HEK293 (cell line): ENCODE results near the gene CRYBB1.
A peak's percentile ranks its signal among the peaks of the same experiment; 100 is the strongest.

Experiments
- CTCF ChIP-seq: fragments of 450-650 bp; formaldehyde crosslinking; IDR thresholded peaks from 2 replicates; pipeline ENCODE4 v1.5.1; 2016; ENCODE audit warnings: missing biosample characterization, missing genetic modification characterization
- HOXD13 ChIP-seq: sonication (generic); formaldehyde crosslinking; IDR thresholded peaks from 2 replicates; pipeline ENCODE4 v1.8.0; 2022; ENCODE audit warnings: missing genetic modification reagents, borderline replicate concordance
- IKZF3 ChIP-seq: fragments of 450-650 bp; IDR thresholded peaks from 2 replicates; pipeline ENCODE4 v1.5.0; 2018; ENCODE audit warnings: missing biosample characterization, mild to moderate bottlenecking, missing genetic modification characterization, moderate library complexity
- KLF16 ChIP-seq: fragments of 450-650 bp; formaldehyde crosslinking; IDR thresholded peaks from 2 replicates; pipeline ENCODE4 v1.5.1; 2017; ENCODE audit warnings: missing biosample characterization, missing genetic modification characterization
- KLF17 ChIP-seq: fragments of 450-650 bp; formaldehyde crosslinking; IDR thresholded peaks from 2 replicates; pipeline ENCODE4 v1.5.1; 2016; ENCODE audit warnings: missing biosample characterization, missing genetic modification characterization
- KLF8 ChIP-seq: fragments of 450-650 bp; formaldehyde crosslinking; IDR thresholded peaks from 2 replicates; pipeline ENCODE4 v1.5.1; 2016; ENCODE audit warnings: missing biosample characterization, missing genetic modification characterization
- KLF9 ChIP-seq: fragments of 450-650 bp; formaldehyde crosslinking; IDR thresholded peaks from 2 replicates; pipeline ENCODE4 v1.5.1; 2016; ENCODE audit warnings: missing biosample characterization, missing genetic modification characterization, low read depth
- PRDM10 ChIP-seq: fragments of 450-650 bp; formaldehyde crosslinking; IDR thresholded peaks from 2 replicates; pipeline ENCODE4 v1.5.1; 2016; ENCODE audit warnings: missing biosample characterization, missing genetic modification characterization
- PRDM4 ChIP-seq: fragments of 450-650 bp; formaldehyde crosslinking; IDR thresholded peaks from 2 replicates; pipeline ENCODE4 v1.5.1; 2017; ENCODE audit warnings: missing biosample characterization, missing genetic modification characterization
- SCRT1 ChIP-seq: fragments of 450-650 bp; formaldehyde crosslinking; IDR thresholded peaks from 2 replicates; pipeline ENCODE4 v1.5.1; 2016; ENCODE audit warnings: missing biosample characterization, missing genetic modification characterization, borderline replicate concordance
- ZBTB21 ChIP-seq: fragments of 450-650 bp; formaldehyde crosslinking; IDR thresholded peaks from 2 replicates; pipeline ENCODE4 v1.5.1; 2017; ENCODE audit warnings: missing biosample characterization, missing genetic modification characterization
- ZFP37 ChIP-seq: fragments of 450-650 bp; formaldehyde crosslinking; IDR thresholded peaks from 2 replicates; pipeline ENCODE4 v1.5.1; 2016; ENCODE audit warnings: missing biosample characterization, missing genetic modification characterization
- ZFP69B ChIP-seq: fragments of 450-650 bp; formaldehyde crosslinking; IDR thresholded peaks from 2 replicates; pipeline ENCODE4 v1.5.1; 2016; ENCODE audit warnings: missing biosample characterization, missing genetic modification characterization
- ZNF10 ChIP-seq: fragments of 450-650 bp; formaldehyde crosslinking; IDR thresholded peaks from 2 replicates; pipeline ENCODE4 v1.5.1; 2017; ENCODE audit warnings: missing biosample characterization, missing genetic modification characterization
- ZNF121 ChIP-seq: fragments of 450-650 bp; formaldehyde crosslinking; IDR thresholded peaks from 2 replicates; pipeline ENCODE4 v1.5.1; 2016; ENCODE audit warnings: missing biosample characterization, missing genetic modification characterization
- ZNF155 ChIP-seq: fragments of 450-650 bp; formaldehyde crosslinking; IDR thresholded peaks from 2 replicates; pipeline ENCODE4 v1.5.1; 2016; ENCODE audit warnings: missing biosample characterization, missing genetic modification characterization
- ZNF16 ChIP-seq: fragments of 450-650 bp; formaldehyde crosslinking; IDR thresholded peaks from 2 replicates; pipeline ENCODE4 v1.5.1; 2016; ENCODE audit warnings: low read depth, missing biosample characterization, missing genetic modification characterization
- ZNF214 ChIP-seq: fragments of 450-650 bp; formaldehyde crosslinking; IDR thresholded peaks from 2 replicates; pipeline ENCODE4 v1.5.1; 2017; ENCODE audit warnings: missing biosample characterization, mild to moderate bottlenecking, missing genetic modification characterization, borderline replicate concordance
- ZNF223 ChIP-seq: fragments of 450-650 bp; formaldehyde crosslinking; IDR thresholded peaks from 2 replicates; pipeline ENCODE4 v1.5.1; 2016; ENCODE audit warnings: missing biosample characterization, missing genetic modification characterization
- ZNF335 ChIP-seq: fragments of 450-650 bp; formaldehyde crosslinking; conservative IDR thresholded peaks from 2 replicates; pipeline ENCODE4 v1.5.1; 2016; ENCODE audit warnings: missing biosample characterization, missing genetic modification characterization
- ZNF501 ChIP-seq: fragments of 450-650 bp; formaldehyde crosslinking; IDR thresholded peaks from 2 replicates; pipeline ENCODE4 v1.5.1; 2016; ENCODE audit warnings: missing biosample characterization, missing genetic modification characterization
- ZNF514 ChIP-seq: fragments of 450-650 bp; formaldehyde crosslinking; IDR thresholded peaks from 2 replicates; pipeline ENCODE4 v1.5.1; 2016; ENCODE audit warnings: missing biosample characterization, missing genetic modification characterization
- ZNF544 ChIP-seq: fragments of 450-650 bp; formaldehyde crosslinking; IDR thresholded peaks from 2 replicates; pipeline ENCODE4 v1.5.0; 2017; ENCODE audit warnings: missing biosample characterization, missing genetic modification characterization
- ZNF580 ChIP-seq: fragments of 450-650 bp; formaldehyde crosslinking; IDR thresholded peaks from 2 replicates; pipeline ENCODE4 v1.5.1; 2016; ENCODE audit warnings: missing biosample characterization, missing genetic modification characterization
- ZNF776 ChIP-seq: fragments of 450-650 bp; formaldehyde crosslinking; IDR thresholded peaks from 2 replicates; pipeline ENCODE4 v1.5.0; 2017; ENCODE audit warnings: missing biosample characterization, missing genetic modification characterization, borderline replicate concordance
- ZNF837 ChIP-seq: fragments of 450-650 bp; formaldehyde crosslinking; IDR thresholded peaks from 2 replicates; pipeline ENCODE4 v1.5.1; 2016; ENCODE audit warnings: missing biosample characterization, missing genetic modification characterization
- ZSCAN30 ChIP-seq: fragments of 450-650 bp; IDR thresholded peaks from 2 replicates; pipeline ENCODE4 v1.5.1; 2018; ENCODE audit warnings: missing biosample characterization, mild to moderate bottlenecking, missing genetic modification characterization, moderate library complexity
- ZSCAN4 ChIP-seq: fragments of 450-650 bp; formaldehyde crosslinking; IDR thresholded peaks from 2 replicates; pipeline ENCODE4 v1.5.1; 2017; ENCODE audit warnings: missing biosample characterization, missing genetic modification characterization

CRYBB1 gene

GRCh38 chr22:26589845-26590736, 27.7 kb downstream of the CRYBB1 start, which contains the start of gene TPST2 (continued):
- TF ChIP-seq PRDM10, result no peak
- TF ChIP-seq ZNF837 (tag by site-specific recombination), result no peak
- no peak for TF ChIP-seq ZNF10 (tag by site-specific recombination)
- TF ChIP-seq ZFP69B (tag by site-specific recombination), result no peak
- TF ChIP-seq ZNF580 (tag by site-specific recombination), result 0 out of 2 replicates have a peak, but pooled peaks have one; percentile 31
- no peak for TF ChIP-seq HOXD13 (CRISPR knock-in tag)
- TF ChIP-seq ZSCAN4, result no peak
- TF ChIP-seq ZNF544 (tag by site-specific recombination), result no peak
- TF ChIP-seq ZNF121 (tag by site-specific recombination), result no peak
- no peak for TF ChIP-seq ZFP37
- TF ChIP-seq KLF8 (tag by site-specific recombination), result peak; percentile 69
- TF ChIP-seq KLF16 (tag by site-specific recombination), result no peak
- no peak for TF ChIP-seq ZNF514
- TF ChIP-seq KLF17 (tag by site-specific recombination), result no peak
- no peak for TF ChIP-seq ZNF214 (tag by site-specific recombination)
- no peak for TF ChIP-seq ZNF223 (tag by site-specific recombination)
- no peak for TF ChIP-seq SCRT1
- TF ChIP-seq KLF9, result peak; percentile 42; the same call in 1 of the 2 replicates
- no peak for TF ChIP-seq ZNF501
- no peak for TF ChIP-seq ZNF776 (tag by site-specific recombination)
- TF ChIP-seq IKZF3 (tag by site-specific recombination), result peak; percentile 24; the same call in 1 of the 2 replicates
- TF ChIP-seq ZNF16, result no peak
- no peak for TF ChIP-seq ZSCAN30 (tag by site-specific recombination)
- no peak for TF ChIP-seq ZNF155
- peak; percentile 72 for TF ChIP-seq ZNF335 (tag by site-specific recombination)
- TF ChIP-seq PRDM4 (tag by site-specific recombination), result no peak
- no peak for TF ChIP-seq ZBTB21 (tag by site-specific recombination)
- TF ChIP-seq CTCF, result no peak
